ENCODE measurements around the gene DUS2.
"Not testable (repeated sequence)": the region's sequence is repeated elsewhere in the genome, so short reads cannot be mapped to it uniquely, and the experiment has no call there.

The DUS2 gene

GRCh38 chr16:67993207-67994039 lies 29.7 kb upstream of the DUS2 start:
- peaks cover 34% of the 10 kb centered on the region for H3K4me1 Mint-ChIP-seq (ENCODE audit: low read depth)
- no peaks in the 10 kb centered on the region for H3K36me3 Mint-ChIP-seq
- peak overlapping the region; percentile 79 for H3K4me3 Mint-ChIP-seq
- no peaks in the 10 kb centered on the region for H3K27me3 Mint-ChIP-seq
- no peaks in the 10 kb centered on the region for H3K9me3 Mint-ChIP-seq (ENCODE audit: low read depth)
- peak overlapping the region; percentile 97 for H3K27ac Mint-ChIP-seq

GRCh38 chr16:67994040-67994408 lies 29.1 kb upstream of the DUS2 start:
- H3K9me3 Mint-ChIP-seq (ENCODE audit: low read depth); H3K36me3 Mint-ChIP-seq; H3K27me3 Mint-ChIP-seq: not testable (repeated sequence)
- H3K4me3 Mint-ChIP-seq, result peak overlapping the region; percentile 79
- H3K27ac Mint-ChIP-seq, result peak overlapping the region; percentile 97
- peaks cover 39% of the 10 kb centered on the region for H3K4me1 Mint-ChIP-seq (ENCODE audit: low read depth)

GRCh38 chr16:67995423-67995822 lies 27.7 kb upstream of the DUS2 start:
- no peaks in the 10 kb centered on the region for H3K9me3 Mint-ChIP-seq (ENCODE audit: low read depth)
- peak overlapping the region; percentile 87 for H3K27ac Mint-ChIP-seq
- no peaks in the 10 kb centered on the region for H3K27me3 Mint-ChIP-seq
- peaks cover 53% of the 10 kb centered on the region for H3K4me1 Mint-ChIP-seq (ENCODE audit: low read depth)
- H3K36me3 Mint-ChIP-seq, result no peaks in the 10 kb centered on the region
- H3K4me3 Mint-ChIP-seq, result peak overlapping the region; percentile 56

GRCh38 chr16:67996666-67997065 lies 26.4 kb upstream of the DUS2 start:
- Mint-ChIP-seq H3K27ac (peak overlapping the region; percentile 64), H3K9me3 (ENCODE audit: low read depth) (no peaks in the 10 kb centered on the region), H3K4me1 (ENCODE audit: low read depth) (peaks cover 62% of the 10 kb centered on the region), H3K4me3 (no peak overlapping the region), H3K36me3 (no peaks in the 10 kb centered on the region), H3K27me3 (no peaks in the 10 kb centered on the region)

GRCh38 chr16:67998231-67998778 lies 24.8 kb upstream of the DUS2 start:
- H3K4me1 Mint-ChIP-seq (ENCODE audit: low read depth), result peaks cover 63% of the 10 kb centered on the region
- H3K27me3 Mint-ChIP-seq; H3K9me3 Mint-ChIP-seq (ENCODE audit: low read depth); H3K36me3 Mint-ChIP-seq: not testable (repeated sequence)
- peak overlapping the region; percentile 78 for H3K4me3 Mint-ChIP-seq
- peak overlapping the region; percentile 86 for H3K27ac Mint-ChIP-seq

GRCh38 chr16:67998779-67999688 lies 24.1 kb upstream of the DUS2 start, which contains the start of gene DPEP2:
DPEP2 (minus strand) TSS chr16:67999484; CDS start chr16:67993212, 6,272 bp downstream.
- H3K36me3 Mint-ChIP-seq; H3K27me3 Mint-ChIP-seq; H3K9me3 Mint-ChIP-seq (ENCODE audit: low read depth): not testable (repeated sequence)
- Mint-ChIP-seq H3K4me3 (peak within 1 kb of the TSS; percentile 78), H3K4me1 (ENCODE audit: low read depth) (peaks cover 59% of the 10 kb centered on the region), H3K27ac (peak within 1 kb of the TSS; percentile 86)

GRCh38 chr16:67999985-68000384 lies 23.1 kb upstream of the DUS2 start:
- peak overlapping the region; percentile 86 for H3K27ac Mint-ChIP-seq
- H3K36me3 Mint-ChIP-seq, result no peaks in the 10 kb centered on the region
- H3K27me3 Mint-ChIP-seq, result no peaks in the 10 kb centered on the region
- peak overlapping the region; percentile 78 for H3K4me3 Mint-ChIP-seq
- peaks cover 58% of the 10 kb centered on the region for H3K4me1 Mint-ChIP-seq (ENCODE audit: low read depth)
- no peaks in the 10 kb centered on the region for H3K9me3 Mint-ChIP-seq (ENCODE audit: low read depth)

GRCh38 chr16:68000450-68000849 lies 22.6 kb upstream of the DUS2 start:
- no peaks in the 10 kb centered on the region for H3K36me3 Mint-ChIP-seq

GRCh38 chr16:68003031-68003430 lies 20.1 kb upstream of the DUS2 start:
- Mint-ChIP-seq H3K9me3 (ENCODE audit: low read depth) (no peaks in the 10 kb centered on the region), H3K4me1 (ENCODE audit: low read depth) (peaks cover 57% of the 10 kb centered on the region), H3K27me3 (no peaks in the 10 kb centered on the region), H3K4me3 (no peak overlapping the region), H3K36me3 (no peaks in the 10 kb centered on the region), H3K27ac (no peak overlapping the region)

More at GRCh38 chr16:68000450-68000849, 22.6 kb upstream of the DUS2 start:
- no peaks in the 10 kb centered on the region for H3K27me3 Mint-ChIP-seq
- no peaks in the 10 kb centered on the region for H3K9me3 Mint-ChIP-seq (ENCODE audit: low read depth)
- peaks cover 59% of the 10 kb centered on the region for H3K4me1 Mint-ChIP-seq (ENCODE audit: low read depth)
- H3K27ac Mint-ChIP-seq, result peak overlapping the region; percentile 86
- H3K4me3 Mint-ChIP-seq, result peak overlapping the region; percentile 78

GRCh38 chr16:68005211-68005610 lies 17.9 kb upstream of the DUS2 start:
- no peaks in the 10 kb centered on the region for H3K27me3 Mint-ChIP-seq
- no peaks in the 10 kb centered on the region for H3K36me3 Mint-ChIP-seq
- H3K4me3 Mint-ChIP-seq, result no peak overlapping the region
- H3K9me3 Mint-ChIP-seq (ENCODE audit: low read depth), result no peaks in the 10 kb centered on the region
- H3K27ac Mint-ChIP-seq, result peak overlapping the region; percentile 97
- H3K4me1 Mint-ChIP-seq (ENCODE audit: low read depth), result peaks cover 41% of the 10 kb centered on the region

- H3K4me3 Mint-ChIP-seq, result peak overlapping the region; percentile 47
- no peaks in the 10 kb centered on the region for H3K27me3 Mint-ChIP-seq
- H3K4me1 Mint-ChIP-seq (ENCODE audit: low read depth), result peaks cover 35% of the 10 kb centered on the region
- no peaks in the 10 kb centered on the region for H3K36me3 Mint-ChIP-seq
- peak overlapping the region; percentile 97 for H3K27ac Mint-ChIP-seq
- H3K9me3 Mint-ChIP-seq (ENCODE audit: low read depth), result no peaks in the 10 kb centered on the region
Observed at GRCh38 chr16:68005786-68006286, 17.2 kb upstream of the DUS2 start.

GRCh38 chr16:68009157-68009735 lies 13.8 kb upstream of the DUS2 start:
- H3K9me3 Mint-ChIP-seq (ENCODE audit: low read depth), result no peaks in the 10 kb centered on the region
- H3K4me1 Mint-ChIP-seq (ENCODE audit: low read depth), result peaks cover 32% of the 10 kb centered on the region
- no peak overlapping the region for H3K27ac Mint-ChIP-seq
- no peak overlapping the region for H3K4me3 Mint-ChIP-seq
- no peaks in the 10 kb centered on the region for H3K27me3 Mint-ChIP-seq
- no peaks in the 10 kb centered on the region for H3K36me3 Mint-ChIP-seq

- peaks cover 33% of the 10 kb centered on the region for H3K4me1 Mint-ChIP-seq (ENCODE audit: low read depth)
- H3K4me3 Mint-ChIP-seq; H3K9me3 Mint-ChIP-seq (ENCODE audit: low read depth); H3K27ac Mint-ChIP-seq; H3K27me3 Mint-ChIP-seq; H3K36me3 Mint-ChIP-seq: not testable (repeated sequence)
Observed at GRCh38 chr16:68009872-68010271, 13.2 kb upstream of the DUS2 start.

GRCh38 chr16:68013440-68013839 lies 9.6 kb upstream of the DUS2 start:
- Mint-ChIP-seq H3K4me1 (ENCODE audit: low read depth) (peaks cover 14% of the 10 kb centered on the region), H3K36me3 (no peaks in the 10 kb centered on the region), H3K27me3 (no peaks in the 10 kb centered on the region), H3K27ac (peak overlapping the region; percentile 28), H3K9me3 (ENCODE audit: low read depth) (no peaks in the 10 kb centered on the region), H3K4me3 (peak overlapping the region; percentile 17)

Measured in activated naive CD8-positive, alpha-beta T cell (primary cell).